ENCODE data around the gene SYNPO.

Gene SYNPO

DNA sequence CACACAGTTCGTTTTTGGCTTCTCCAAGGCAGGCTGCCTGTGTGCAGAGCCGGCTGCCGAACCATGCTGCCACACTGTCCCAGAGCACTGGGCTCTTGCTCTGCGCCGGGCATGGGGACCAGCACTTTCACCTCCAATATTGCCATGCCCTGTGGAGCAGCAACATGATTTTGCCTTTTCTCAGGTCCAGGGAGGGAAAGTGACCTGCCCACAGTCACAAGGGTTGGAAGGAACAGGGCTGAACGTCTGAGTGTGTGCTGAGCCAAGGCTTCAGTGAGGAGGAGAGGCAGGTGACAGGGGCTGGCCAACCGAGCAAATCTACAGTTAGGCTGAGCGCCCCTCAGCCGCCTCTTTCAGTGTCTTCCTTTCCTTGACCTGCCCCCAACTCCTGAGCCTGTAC is 34.0 kb upstream of the SYNPO start:
- DNase-seq (ENCODE audit: low read depth in 2 of 2, low spot score in 1 of 2), result no peak

DNA sequence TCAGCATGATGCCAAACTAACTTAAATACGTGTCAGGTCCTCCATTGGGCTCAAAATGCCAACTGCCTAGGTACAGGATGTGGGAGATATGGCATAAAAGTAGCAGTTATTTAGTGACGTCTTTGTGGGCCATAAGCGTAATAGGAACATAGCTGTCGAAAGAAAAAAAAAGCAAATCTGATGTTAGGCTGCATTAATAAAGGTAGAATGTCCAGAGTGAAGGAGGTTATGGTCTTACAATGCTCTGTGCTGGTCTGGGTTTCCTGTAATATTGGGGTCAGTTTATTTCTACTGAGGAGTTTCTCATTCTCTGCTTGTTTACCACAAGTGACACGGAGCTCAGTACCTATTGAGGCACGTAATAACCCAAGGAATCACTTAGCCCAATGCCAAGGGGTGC is 33.4 kb upstream of the SYNPO start:
- no peak for DNase-seq (ENCODE audit: low read depth in 2 of 2, low spot score in 1 of 2)

DNA sequence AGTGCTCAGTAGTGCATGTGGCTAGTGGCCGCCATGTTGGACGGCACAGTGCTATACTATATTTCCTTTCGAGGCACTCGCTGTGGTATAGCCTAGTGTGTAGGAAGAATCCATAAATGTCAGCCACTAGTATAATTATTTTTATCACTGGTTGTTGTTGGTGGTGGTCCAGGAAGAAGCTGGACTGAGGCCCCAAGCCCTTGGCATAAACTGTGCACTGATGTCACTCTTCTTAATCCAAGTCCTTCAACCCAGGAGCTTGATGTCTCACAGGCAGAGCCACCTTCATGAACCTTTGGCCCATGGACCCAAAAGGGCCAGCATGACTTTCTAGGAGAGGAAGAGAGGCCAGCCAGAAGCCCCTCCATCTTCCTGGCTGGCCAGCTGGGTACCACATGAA is 32.5 kb upstream of the SYNPO start:
- DNase-seq (ENCODE audit: low read depth in 2 of 2, low spot score in 1 of 2), result no peak

DNA sequence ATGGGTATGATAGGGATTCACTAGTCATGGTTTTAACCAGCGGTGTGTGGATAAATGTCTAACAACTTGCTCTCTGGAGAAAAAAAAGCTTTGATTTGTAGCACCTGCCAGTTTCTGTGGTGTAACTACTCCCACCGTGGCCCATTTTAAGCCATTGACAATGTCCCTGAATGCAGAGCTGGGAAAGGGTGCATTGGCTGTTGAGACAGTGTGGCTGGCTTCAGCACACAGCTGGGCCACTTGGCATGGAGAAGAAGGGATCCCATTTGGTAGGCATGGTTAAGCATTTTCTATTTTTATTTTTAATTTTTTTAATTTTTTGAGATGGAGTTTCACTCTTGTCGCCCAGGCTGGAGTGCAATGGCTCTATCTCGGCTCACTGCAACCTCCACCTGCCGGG is 31.5 kb upstream of the SYNPO start:
- DNase-seq (ENCODE audit: low read depth in 2 of 2, low spot score in 1 of 2), result no peak

DNA sequence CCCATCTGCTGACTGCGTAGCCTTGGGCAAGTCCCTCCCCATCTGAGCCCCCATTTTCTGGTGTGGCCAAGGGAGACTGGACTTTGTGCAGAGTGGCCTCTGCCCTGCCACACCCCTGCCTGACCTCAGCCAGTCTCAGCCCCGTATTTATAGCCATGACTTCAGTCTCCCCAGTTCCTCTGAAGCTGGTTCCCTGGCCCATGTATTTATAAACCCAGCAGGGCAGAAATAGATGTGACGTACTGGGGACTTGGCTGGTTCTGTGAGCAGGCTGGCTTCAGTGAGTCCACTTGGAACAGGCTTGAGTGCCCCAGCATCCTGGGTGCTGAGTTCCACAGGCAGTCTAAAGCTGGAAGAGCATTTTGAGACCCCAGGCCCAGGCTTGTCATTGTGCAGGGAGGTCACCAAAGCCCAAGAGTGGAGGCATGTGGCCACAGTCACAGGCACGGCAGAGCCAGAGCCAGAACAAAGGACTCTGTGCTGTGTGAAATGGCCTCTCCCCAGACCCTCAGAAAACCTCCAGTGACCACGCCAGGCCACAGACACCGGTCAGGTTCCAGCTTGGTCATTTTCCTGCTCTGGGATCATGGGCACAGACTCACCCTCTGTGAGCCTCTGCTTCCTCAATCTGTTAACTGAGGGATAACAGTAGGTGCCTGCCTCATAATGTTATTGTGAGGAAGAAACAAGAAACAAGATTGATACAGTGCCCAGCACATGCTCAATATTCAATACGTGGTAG is 30.4 kb upstream of the SYNPO start:
- no peak for DNase-seq (ENCODE audit: low read depth in 2 of 2, low spot score in 1 of 2)

DNA sequence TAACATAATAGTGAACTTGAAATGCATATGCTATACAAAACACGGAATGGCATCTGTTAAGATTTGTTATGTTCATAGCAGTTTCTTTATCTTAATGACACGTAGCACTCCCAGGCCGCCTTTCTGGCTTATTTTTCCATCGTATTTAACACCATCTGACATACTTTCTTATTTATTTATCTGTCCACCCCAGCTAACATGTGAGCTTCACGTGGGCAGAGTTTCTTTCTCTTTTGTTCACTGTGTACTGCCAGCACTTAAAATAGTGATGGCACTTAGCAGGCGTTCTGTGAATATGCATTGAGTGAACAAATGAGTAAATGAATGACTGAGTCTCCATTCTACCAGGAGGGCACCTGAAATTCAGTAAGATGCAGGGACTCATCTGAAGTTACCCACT is 29.4 kb upstream of the SYNPO start:
- no peak for DNase-seq (ENCODE audit: low read depth in 2 of 2, low spot score in 1 of 2)

DNA sequence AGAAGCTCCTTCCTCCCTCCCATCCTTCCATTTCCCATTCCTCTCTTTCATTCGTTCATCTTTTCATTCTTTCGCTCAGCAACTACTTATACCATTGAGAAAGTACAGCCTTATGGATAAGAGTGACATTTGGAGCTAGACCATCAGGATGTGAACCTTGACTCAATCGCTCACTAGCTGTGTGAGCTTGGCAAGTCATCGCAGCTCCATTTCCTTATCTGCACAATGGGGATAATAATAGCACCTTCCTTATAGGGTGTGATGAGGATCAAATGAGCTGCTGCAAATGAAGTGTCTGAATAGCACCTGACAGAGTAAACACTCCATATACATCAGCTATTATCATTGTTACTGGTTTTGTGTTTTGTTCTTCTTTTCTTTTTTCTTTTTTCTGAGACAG is 28.1 kb upstream of the SYNPO start:
- DNase-seq (ENCODE audit: low read depth in 2 of 2, low spot score in 1 of 2), result no peak

DNA sequence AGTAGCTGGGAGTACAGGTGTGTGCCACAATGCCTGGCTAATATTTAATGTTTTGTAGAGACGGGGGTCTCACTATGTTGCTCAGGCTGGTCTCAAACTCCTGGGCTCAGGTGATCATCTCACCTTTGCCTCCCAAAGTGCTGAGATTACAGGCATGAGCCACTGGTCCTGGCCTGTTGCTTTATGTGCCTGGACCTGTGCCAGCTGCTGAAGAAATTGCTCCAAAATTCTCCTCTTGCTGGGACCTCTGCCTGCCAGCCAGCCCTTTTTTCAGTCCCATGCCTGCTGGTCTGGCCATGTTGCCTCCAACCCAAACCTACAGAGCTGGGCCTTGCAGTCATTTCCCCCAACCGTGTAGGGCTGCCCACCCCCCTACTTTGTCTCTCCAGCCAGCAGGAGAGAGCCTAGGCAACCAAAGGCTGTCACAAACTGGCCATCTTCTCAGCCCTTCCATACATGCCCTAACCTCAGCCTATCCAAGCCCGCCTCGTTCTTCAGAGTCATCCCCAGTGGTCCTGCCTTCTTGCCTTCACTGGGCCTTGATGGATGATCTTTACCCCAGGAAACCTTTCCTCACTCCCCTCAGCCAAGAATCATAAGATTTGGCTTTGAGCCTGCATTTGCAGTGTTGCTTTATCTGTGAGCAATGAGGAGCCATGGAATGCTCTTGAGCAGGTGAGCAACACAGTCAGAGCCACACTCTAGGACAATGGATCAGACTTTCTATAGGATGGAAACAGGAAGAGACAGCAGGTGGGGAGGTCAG is 27.4 kb upstream of the SYNPO start:
- DNase-seq (ENCODE audit: low read depth in 2 of 2, low spot score in 1 of 2), result no peak

DNA sequence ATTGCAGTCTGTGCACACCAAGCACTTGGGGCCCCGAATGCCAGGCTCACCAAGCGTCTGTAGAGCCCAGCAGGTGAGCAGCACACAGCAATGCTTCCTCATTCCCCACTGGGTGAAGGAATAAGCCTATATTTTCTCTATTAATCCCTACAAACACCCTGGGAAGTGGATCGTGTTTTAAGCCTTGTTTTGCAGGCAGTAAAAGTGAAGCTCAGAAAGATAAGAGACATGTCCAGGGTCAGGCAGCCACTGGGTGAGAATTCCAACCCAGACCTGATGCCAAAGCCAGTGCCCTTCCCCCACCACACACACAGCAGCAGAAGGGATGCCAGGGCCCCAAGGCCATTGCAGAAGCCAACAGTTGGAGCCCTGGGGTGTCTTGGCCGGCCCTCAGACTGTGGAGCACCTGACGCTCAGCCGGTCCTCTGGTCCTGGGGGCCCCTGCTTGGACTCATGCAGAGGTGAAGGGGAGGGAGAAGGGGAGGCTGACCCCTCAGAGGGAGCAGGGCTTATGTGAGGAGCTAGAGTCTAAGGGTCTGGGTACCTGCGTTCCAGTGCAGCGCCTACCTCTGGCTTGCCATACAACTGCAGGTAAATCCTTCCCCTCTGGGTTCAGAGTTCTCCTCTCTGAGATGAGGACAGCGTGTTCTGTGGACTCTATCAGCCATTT is 26.3 kb upstream of the SYNPO start:
- no peak for DNase-seq (ENCODE audit: low read depth in 2 of 2, low spot score in 1 of 2)

DNA sequence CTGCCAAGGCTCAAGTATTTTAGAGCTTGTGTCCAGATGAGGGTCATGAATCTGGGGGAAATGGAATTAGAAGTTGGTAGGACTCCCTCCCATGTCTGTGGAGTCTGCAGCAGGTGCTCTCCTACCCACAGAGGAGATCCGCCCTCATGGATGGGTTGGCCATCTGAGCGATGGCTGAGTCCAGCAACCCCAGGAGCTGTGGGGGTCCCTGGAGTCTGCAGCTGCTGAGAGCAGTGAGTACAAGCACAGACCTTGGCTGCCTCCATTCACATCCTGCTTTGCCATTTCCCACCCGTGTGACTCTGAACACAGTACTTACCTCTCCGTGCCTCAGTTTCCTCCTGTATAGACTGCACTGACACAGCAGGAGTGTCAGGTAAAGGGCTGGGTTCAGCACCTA is 25.8 kb upstream of the SYNPO start:
- DNase-seq (ENCODE audit: low read depth in 2 of 2, low spot score in 1 of 2), result no peak

DNA sequence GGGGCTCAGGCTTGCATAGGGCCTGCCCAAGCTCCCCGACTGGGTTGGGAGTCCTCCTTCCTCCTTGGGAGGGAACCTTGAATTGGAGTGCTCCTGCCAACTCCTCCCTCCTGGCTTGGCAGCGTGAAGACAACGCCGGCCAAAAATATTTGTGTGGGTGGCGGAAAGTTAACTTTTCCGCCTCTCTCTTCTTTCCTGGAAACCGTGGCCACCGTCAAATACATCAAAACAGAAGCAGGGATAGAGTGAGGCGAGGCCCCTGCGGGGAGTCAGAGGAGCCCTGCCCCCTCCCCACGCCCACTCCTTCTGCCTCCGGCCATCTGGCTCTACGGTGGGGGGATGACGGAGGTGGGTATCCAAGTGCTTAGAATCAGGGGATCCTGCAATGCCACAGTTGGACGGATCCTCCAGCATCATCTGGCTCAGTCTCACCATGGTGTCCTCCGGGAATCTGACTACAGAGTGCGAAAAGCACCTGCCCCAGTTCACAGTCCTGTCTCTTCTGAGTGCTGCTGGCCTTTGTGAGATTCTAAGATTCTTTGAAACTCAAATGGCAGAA is 25.2 kb upstream of the SYNPO start:
- no peak for DNase-seq (ENCODE audit: low read depth in 2 of 2, low spot score in 1 of 2)

DNA sequence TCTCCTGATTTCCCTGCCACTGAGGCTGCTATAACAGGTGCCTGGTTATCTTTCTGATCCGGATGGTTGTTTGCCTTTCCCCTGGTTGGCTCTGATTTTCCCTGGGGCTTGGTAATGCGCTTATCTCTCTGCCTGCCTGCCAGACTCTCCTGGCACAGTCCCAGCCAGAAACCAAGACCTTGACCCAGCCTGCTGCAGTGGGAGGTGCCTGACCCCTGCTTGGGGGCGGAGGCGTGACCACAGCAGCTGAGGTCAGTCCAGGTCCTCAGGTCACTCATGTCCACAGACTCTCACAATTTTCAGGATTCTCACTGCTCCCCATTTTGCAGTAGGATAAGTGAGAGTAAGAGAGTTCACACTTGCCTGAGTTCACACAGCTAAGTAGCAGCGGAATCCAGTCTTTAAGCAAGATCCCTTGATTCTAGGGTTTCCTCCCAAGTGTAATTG is 24.4 kb upstream of the SYNPO start:
- no peak for DNase-seq (ENCODE audit: low read depth in 2 of 2, low spot score in 1 of 2)

DNA sequence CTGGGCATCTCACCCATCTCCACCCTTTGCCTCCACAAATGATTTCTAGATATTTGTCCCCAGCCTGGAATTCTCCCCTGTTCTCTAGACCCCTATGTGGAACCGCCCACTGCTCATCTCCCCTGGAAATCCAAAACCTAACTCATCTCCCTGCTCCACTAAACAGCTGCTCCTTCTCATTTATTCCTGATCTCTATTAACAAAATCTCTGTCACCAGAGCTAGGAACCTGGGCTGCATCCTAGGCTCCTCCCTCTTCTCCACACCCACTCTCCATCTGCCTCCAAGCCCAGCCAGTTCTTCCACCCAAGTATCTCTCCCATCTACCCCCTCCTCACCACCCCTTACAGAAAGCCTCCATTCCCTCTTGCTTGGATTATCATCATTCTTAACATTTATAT is 24.0 kb upstream of the SYNPO start:
- DNase-seq (ENCODE audit: low read depth in 2 of 2, low spot score in 1 of 2), result no peak

DNA sequence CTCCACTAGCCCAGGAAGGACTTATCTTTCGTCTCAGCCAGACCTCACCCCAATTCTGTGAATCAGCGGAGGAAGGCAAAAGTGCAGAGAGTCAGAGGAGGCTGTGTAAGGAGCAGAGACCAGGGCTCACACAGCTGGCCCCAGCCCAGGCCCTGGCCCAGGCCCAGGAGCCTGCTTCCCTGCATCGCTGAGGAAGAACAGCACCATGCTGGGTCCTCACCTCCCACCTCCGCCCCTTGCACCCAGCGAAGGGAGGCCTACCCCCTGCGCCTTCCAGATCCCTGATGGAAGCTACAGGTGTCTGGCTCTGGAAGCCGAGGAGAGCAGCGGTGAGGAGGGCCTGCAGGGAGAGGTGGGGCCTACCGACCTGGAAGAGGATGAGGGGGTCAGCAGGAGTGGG is 22.3 kb upstream of the SYNPO start:
- DNase-seq (ENCODE audit: low read depth in 2 of 2, low spot score in 1 of 2), result no peak

DNA sequence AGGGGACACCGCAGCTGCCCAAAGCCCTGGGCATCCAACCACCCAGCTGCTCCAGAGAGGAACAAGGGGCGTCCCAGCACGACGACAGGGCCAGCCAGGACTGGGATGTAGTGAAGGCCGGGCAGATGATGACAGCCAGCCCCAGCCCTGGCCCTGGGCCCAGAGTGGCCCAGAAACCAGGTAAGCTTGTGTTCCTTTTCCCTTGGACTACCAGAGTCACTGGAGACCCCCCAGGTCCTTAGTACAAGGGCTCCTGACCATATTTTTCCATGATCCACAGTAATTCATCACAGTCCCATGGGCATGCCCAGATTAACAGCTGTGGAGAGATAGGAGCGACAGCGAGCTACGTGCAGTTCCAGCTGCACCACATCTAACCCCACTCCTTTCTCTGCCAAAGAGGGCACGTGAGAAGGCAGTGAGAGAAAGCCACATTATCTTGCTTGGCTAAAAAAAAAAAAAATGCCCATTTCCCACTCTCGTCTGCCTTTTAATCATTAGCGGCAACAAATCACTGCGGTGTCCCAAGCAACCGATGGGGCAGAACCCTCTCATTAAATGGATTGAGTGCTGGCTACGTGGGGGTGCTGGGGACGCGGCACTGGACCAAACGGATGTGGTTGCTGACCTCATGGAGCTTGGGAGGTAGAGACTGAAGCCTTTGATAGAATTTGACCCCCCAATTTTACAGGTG is 21.7 kb upstream of the SYNPO start:
- DNase-seq (ENCODE audit: low read depth in 2 of 2, low spot score in 1 of 2), result no peak

DNA sequence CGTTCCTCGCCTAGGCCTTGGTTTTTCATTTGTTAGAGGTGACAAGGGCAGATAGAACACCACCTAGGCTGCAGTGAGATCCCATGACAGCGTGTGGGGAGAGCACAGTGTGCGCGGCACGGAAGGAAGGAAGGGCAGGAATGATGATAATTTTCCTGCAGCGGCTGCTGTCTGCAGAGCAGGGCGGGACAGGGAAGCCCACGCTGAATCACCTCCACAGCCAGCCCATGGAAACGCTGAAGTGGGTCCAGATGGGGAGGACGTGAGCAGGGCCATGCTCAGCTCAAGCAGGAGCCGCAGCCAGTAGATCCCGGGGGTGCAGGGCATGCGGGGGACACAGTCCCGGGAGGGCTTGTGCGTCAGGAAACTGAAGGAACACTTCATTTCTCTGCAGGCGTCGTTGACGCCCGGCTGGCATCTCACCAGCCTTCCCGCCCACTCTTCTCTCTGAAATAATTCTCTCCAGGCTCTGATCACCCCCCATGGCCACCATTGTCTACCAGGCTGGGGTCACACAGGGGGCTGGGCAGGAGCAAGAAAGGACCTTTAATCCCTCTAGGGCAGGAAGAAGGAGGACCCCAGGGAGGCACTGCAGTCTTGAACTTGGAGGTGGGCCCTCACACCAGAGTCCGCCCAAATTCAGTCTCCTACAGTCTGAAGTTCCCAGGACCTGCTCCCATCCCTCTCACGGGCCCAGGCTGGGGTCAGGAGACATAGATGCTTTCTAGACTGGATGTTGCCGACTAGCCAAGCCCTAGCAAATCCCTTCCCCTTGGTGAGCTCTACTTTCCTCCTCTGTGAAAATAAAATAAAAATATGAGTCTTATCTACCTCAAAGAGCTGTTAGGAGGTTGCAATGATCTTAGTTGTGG is 20.9 kb upstream of the SYNPO start:
- DNase-seq (ENCODE audit: low read depth in 2 of 2, low spot score in 1 of 2), result no peak

DNA sequence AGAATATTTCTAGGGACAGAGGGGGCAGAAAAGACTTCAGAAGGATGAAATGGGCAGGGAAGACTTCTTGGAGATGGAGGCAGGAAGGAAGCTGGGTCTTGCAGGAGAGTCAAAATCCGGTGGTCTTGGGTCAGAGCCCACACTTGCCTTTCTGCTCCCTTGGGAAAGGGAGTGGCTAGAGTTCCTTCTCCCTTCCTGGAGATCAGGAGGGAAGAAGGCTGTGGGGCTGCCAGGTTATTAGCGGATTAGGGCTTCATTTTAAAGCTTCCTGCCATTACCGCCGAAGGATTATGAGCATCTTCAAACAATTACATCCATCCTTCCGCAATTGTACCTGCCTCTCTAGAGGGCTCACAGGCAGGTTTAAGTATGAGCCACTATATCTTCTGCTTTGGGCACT is 19.2 kb upstream of the SYNPO start:
- DNase-seq (ENCODE audit: low read depth in 2 of 2, low spot score in 1 of 2), result no peak

DNA sequence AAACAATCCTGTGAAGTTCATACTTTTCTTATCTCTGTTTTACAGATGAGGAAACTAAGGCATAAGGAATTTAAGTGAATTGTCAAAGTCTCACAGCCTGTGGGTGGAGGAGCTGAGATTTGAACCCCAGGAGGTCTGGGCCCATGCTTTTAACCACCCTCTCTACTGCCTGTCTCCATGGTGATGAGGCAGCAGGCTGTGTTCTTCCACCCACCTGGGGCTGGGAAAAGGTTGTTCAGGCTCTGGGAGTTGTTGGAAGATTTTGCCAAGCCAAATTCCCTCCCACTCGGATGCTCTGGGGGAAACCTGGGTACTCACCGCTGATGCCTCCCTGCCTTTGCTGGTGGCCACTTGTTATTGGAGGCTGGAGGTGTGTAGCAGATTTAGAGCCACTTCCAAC is 18.3 kb upstream of the SYNPO start:
- no peak for DNase-seq (ENCODE audit: low read depth in 2 of 2, low spot score in 1 of 2)

DNA sequence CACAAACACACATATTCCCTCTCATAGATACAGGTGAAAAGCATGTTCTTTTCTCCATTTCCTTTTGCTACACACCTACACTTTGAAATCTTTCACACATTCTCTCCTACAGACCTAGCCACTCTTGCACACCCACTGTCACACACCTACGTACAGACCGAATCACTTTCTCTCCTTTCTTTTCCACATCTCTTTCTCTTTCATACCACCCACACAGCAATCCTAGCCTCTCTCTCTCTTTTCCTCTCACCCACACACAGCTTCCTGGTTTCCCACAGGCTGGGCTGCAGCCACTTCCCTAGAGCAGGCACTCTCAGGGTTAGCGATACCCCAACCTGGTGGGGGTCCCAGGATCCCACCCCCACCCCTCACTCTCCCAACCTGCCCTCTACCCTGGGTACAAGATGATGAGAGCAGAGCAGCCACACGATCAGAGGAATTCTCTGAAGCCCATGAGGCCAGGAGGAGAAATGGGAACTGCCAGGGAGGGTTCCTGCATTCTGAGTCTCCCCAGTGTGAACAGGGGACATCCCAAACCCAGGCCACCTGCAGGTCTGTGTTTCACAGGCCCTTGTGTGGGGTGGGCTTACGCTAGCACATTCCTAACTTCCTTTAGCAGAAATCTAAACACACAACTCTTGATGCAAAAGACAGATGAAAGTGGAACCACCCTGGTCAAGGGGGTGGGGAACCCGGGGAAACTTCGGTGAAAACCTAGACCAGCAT is 17.1 kb upstream of the SYNPO start:
- no peak for DNase-seq (ENCODE audit: low read depth in 2 of 2, low spot score in 1 of 2)

DNA sequence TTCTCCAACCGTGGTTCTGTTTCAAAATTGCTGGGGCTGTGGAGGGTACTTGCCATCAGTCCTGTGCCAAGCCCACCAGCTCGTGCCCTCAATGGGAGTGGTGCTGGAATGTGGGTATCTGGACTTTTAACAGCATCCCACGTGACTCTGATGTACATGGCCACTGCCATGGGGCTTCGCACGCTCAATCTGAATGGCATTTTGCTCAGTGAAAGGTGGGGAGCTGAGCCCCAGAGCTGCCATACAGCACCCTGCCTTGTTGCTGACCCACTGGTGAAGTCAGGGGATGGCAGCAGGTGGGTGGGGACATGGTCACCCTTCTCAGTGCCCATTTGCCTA is 16.6 kb upstream of the SYNPO start:
- no peak for DNase-seq (ENCODE audit: low read depth in 2 of 2, low spot score in 1 of 2)

Measured in stimulated activated CD8-positive, alpha-beta memory T cell treated with anti-CD3 and anti-CD28 coated beads, Interleukin-4, amount 100 ng/mL, for 1 hour (primary cell).